Ecto neural progenitor cell (in vitro differentiated cells): ENCODE results near the gene RASA4.
"Not testable (repeated sequence)": the region's sequence is repeated elsewhere in the genome, so short reads cannot be mapped to it uniquely, and the experiment has no call there.

Experiments
- DNase-seq: peaks from one replicate; pipeline ENCODE4 v3.0.0-alpha.2; 2018; ENCODE audit warnings: low spot score

The RASA4 gene

DNA sequence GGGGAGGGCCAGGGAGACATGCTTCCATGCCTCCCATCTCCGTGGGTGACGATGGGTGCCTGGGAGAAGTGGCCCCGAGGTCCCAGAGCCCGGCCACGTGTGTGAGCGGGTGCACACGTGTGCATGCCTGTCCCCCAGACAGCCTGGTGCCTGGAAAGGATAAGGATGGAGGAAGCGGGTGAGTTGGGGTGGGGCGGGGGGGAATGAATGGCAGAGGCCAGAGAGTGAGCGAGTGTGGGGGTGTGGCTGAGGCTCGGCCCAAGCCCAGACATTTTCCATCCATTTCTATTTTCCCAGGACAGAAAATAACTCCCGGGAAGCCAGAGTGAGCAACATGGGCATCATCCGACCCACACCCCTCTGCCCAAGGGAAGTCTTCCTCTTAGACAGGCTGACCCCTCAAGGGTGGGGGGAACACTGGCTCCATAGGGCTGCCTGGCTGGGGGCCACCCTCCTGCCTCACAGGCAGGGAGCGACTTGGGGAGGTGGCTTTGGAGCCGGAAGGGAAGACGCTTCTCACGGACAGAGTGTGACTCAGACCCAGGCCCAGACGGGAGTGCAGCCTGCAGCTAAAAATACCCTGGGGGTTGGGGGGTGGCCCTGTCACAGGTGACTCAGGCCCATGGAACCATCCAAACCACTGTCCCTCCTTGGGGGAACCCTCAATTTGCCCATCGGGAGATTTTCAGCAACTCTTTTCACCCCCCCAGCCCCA, 12.0 kb downstream of the RASA4 start:
- not testable (repeated sequence) for DNase-seq

DNA sequence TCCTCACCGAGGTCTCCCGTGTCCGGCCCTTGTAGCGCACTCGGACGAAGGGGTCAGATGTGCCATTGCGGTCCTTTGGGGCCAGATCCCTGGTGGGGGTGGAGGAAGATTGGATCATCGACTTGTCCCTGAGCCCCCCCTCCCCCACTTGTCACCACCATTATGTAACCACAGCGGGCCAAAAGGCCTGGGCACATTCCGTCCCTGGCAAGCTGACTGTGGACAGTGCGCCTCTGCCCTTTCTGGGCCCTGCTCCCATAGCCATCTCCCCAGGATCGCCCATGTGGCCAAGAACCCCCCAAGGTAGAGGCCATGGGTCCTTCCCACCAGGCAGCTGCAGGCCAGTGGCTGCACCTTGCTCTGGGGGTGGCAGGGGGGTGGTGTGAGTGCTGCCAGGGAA, 14.2 kb downstream of the RASA4 start:
- DNase-seq: not testable (repeated sequence)

DNA sequence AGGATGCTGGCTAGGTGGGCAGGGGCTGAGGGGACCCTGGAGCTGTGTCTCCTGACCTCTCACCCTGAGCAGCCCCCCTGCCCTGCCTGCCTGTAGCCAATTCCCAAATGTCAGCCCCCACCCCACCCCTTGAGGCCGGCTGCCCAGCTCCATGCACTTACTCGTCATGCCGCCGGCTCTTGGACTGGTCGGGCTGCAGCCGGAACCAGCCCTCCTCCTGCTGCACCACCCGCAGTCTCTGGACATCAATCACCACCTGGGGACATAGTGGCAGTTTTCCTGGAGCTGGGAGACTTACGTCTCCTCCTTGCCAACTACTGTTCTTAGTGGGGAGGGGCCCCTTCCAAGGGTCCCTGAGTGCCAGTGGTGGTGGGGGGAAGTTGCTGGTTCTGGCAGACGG, 16.9 kb downstream of the RASA4 start:
- not testable (repeated sequence) for DNase-seq

DNA sequence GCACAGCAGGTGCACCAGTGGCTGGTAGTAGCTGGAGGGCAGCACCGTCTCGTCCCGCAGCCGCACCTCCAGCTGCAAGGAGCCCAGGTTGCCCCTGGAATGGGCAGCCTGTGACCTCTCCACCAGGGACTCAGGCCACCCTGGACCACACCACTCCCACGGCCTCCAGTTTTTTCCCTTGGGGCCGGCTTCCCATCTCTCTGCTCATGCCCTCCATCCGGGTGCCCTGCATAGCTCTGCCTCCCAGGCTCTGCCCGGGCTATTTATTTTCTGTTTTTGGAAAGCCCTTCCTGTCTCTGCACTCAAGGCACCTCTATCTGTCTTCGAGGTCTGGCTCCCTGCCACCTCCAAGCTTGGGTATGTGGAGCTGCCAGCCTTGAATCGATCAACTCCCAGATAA, 20.5 kb downstream of the RASA4 start:
- DNase-seq: not testable (repeated sequence)

DNA sequence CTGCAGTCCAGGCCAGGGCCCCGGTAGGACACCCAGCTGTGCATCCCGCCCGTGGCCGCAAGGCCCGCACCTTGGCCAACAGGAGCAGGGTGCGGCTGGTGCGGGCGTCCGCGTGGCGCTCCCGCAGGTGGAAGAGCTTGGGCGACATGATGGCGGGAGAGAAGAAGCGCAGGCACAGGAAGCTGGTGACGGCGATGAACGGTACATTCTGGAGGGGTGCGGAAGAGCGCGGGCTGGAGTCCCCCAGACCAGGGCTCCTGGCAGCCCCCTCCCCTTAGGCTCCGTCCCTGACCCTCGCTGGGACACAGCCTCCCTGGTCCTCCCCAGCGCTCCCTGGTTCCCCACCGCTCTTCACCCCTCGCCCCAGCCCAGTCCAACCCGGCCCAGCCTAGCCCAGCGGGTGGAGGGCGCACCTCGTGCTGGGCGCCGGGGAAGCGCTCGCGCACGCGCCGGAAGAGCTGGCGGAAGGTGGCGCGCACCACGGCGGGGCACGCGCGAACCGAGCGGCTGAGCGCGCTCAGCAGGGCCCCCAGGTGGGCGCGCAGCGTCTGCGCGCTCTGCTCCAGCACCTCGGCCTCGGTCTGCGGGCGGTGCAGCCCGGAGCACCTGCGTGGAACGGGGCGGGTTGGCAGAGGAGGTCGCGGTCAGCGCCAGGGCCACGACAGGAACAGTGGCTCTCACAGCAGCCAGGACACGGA, 22.8 kb downstream of the RASA4 start:
- DNase-seq: not testable (repeated sequence)

DNA sequence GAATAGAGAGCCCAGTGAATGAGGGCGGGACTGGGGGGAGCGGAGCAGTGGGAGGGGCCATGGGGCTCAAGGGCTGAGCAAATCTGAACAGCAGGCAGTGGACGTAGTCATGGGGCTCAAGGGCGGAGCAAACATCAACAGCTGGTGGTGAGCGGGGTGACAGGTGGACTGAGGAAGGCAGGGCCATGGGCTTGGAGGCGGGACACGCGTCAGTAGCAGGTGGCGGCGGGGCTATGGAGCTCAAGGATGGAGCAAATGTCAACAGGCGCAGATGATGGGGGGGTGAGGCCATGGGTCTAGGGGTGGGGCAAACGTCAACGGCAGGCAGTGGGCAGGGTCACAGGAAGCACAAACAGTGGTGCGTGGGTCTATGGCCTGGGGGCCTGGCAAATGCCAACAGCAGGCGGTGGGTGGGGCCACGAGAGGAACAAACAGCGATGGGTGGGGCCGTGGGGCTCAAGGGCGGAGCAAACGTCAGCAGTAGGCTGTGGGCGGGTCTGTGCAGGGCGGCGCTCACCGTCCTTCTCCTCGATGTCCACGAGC, 24.0 kb downstream of the RASA4 start:
- DNase-seq: not testable (repeated sequence)

DNA sequence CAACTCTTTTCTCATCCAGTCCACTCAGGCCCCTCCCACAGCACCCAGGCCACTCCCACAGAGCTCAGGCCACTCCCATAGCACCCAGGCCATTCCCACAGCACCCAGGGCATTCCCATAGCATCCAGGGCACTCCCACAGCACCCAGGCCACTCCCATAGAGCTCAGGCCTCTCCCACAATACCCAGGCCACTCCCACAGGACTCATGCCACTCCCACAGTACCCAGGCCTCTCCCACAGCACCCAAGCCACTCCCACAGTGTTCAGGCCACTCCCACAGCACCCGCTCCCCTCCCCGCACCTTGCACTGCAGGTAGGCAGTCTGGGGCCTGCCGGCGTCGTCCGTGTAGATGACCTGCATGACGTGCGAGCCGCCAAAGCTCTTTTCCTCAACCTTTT, 26.7 kb downstream of the RASA4 start:
- DNase-seq: not testable (repeated sequence)

DNA sequence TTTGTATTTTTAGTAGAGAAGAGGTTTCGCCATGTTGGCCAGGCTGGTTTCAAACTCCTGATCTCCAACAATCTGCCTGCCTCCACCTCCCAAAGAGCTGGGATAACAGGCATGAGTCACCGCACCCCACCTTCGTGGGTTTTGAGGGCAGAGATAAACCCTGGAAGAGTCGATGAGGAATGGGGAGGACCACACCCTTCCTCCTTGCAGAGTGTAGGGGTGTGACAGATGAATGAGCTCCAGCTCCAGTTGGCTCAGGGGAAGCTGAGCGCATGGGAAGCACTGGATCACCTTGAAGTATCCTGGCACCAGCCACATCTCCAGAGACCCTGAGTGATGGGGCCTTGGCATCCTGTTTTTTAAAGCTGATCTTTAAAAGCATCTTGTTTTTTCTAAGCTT, 33.1 kb downstream of the RASA4 start:
- not testable (repeated sequence) for DNase-seq

DNA sequence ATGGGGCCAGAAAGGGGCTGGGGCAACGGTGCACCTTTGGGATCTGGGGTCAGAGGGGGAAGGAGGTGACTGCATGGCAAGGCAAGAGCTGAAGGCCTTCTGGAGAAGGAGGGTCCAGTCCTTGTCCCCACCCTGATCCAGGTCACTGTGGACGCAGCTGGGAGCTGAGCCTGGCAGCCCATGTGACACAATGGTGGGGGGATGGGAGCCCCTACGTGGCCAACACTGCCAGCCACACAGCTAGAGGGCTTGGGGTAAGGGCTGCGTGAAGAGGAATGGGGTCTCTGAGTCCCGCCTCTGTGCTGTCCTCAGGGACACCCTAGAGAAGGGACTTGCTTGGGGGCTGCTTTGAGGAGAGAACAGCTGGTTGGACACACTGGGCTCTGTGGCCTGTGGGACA, 34.8 kb downstream of the RASA4 start:
- DNase-seq: not testable (repeated sequence)

DNA sequence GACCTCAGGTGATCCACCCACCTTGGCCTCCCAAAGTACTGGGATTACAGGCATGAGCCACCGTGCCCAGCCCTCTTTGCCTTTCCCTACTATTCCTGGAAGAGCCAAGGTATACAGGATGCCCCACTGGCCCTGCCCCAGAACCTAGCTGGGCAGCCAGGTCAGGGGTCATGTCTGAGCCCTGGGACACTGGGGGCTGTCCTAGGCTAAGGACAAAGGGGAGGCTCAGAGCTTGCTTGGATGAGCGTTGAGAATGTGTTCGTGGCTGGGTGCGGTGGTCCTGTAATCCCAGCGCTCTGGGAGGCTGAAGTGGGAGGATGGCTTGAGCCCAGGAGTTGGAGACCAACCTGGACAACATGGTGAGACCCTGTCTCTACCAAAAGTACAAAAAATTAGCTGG, 38.1 kb downstream of the RASA4 start:
- not testable (repeated sequence) for DNase-seq

DNA sequence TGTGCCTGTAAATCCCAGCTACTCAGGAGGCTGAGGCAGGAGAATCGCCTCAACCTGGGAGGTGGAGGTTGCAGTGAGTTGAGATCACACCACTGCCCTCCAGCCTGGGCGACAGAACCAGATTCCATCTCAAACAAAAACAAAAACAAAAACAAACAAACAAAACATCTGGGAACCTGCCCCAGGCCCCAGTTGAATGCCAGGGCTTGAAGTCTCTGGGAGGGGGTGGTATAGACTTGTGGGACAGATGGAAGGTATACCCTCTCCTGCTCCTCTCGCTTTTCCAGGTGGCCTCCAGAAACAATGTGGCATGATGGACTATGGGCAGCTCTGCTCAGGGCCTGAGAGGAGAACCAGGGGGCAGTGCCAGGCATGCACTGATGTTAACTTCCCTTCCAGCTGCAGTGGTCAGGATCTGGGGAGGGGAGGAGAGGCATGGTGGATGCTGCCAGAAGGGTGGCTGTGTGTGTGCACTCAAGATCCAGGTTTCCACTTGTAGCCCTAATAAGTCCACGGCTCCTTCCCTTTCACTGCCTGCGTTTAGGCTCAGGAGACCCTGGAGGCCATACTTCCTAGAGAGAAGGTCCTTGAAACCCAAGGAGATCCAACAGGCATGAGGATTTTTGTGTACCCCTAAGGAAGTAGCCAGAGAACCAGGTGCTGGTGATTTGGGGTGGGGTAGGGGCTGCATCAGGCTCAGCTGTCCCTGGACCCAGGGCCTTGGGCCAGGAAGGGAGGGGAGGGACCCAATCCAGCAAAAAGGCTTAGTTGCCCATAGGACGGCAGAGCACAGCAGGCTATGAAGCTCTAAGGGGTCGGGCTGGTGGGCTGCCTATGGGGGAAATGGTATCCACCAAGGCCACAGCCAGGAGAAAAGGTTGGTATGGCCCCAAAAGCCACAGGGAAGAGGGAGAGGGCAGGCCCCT, 39.0 kb downstream of the RASA4 start:
- not testable (repeated sequence) for DNase-seq

DNA sequence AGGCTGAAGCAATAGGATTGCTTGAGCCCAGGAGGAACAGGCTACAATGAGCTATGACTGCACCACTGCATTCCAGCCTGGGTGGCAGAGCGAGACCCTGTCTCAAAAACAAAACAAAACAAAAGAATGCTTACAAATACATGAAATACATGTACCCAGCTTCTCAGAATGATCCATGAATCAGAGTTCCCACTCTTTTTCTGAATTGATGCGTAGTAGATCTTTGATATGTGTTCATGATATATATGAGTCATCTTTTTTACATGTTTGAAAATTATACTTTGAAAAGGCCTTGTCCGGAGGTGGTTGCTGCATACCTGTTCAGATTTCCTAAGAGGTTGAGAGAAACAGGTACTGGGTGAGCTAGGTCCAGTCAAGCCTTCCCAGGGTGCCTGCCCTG, 40.2 kb downstream of the RASA4 start:
- not testable (repeated sequence) for DNase-seq

DNA sequence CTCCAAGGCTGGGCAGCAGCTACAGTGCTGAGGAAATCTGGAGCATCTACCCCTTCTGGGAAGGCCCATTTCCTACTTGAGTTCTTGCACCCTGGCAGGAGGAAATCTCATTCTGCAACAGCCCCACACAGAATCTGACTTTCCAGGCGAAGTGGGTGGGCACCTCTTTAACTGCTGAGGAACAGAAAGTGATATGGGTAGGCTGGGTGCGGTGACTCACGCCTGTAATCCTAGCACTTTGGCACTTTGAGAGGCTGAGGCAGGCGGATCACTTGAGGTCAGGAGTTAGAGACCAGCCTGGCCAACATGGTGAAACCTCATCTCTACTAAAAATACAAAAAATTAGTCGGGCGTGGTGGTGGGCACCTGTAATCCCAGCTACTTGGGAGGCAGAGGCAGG, 41.9 kb downstream of the RASA4 start:
- DNase-seq: not testable (repeated sequence)

DNA sequence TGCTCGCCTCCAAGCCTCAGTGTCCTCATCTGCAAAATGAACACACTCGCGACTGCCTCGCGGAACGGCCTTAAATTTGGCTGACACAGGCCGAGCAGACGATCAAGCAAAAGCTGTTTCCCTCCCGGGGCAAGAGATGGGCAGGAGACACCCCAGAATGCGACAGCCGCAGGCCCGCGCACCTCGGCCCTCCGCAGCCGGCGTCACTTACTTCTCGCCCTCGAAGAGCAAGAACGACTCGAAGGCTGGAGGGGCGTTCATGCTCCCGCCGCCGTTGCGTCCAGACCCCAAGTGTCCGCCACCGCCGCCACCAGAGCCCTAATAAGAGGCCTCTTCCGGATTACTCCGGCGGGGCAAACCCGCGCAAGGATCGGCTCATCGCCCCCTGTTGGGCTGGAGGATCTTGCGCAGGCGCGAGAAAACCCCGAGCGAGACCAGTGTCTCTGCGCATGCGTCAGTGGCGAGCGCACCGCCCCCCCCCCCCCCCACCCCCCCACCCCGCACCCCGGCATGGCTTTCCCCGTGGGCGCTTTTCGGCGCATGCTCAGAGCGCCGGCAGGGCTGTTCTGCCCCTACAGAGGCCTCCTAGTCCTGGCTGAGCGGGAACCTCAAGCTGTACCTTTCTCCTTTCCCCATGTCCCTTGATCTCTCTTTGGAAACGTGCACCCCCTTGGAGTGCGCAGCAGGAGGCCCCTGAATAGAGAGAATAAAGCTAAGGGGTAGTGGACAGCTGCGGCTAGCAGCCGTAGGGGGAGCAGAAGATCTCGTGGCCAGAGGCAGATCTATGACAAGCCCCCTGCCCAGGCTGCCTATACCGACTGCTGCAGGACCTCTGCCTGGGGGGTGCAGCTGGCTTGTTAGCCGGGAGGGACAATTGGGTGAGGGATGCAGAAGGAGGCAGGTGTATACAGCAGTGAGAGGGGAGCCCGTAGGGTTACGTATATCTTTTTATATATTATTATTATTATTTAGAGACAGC, 44.0 kb downstream of the RASA4 start, which contains the start of gene POLR2J3:
POLR2J3 (minus strand) TSS at position 323 of the 979 bp plus-strand sequence; CDS start at position 261, 62 bp downstream.
- peak; percentile 94 for DNase-seq

DNA sequence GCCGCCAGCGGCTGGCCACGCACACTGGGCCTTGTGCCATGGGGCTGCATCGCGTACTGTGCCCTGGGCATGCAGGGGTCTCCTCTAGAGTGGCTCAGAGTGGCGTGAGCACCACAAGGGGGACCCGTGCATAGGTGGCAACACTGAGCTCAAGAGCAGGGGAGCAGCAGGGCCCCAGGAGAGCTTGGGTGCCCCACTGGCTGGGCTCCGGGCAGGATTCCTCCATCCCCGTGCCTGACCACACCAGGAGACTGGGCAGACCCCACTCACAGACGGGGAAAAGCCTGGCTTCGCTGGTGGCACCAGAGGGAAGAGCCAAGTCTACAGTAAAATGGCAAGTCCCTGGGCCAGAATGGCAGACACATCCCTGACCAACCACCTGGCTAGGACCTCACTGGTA, 47.9 kb downstream of the RASA4 start:
- DNase-seq: not testable (repeated sequence)

DNA sequence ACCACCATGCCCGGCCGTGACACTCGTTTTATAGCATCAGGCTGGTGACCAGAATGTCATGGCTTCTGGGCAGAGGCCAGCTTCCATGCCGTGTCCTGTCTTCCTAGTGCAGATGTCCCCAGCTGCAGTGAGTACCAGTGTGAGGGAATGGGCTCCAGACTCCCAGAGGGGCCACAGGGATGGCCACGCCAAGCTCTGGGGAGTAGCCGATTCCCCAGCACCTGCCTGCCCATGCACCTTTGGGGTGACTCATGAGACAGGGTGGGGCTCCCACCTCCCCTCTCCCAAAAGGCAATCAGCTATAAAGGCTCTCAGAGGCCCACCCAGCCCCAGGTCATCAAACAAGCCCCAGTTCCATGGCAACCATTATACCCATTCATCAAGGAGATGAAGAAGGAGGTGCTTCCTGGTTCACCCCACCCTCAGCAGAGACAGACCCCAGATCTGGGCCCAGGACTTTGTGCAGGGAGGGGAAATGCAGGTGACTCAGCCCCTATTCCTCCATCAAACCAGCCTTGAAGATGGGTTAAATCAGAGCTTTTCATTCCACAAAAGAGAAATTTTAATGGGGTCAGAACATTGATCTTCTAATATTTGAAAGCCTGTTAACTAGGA, 65.6 kb downstream of the RASA4 start, which contains the start of gene SPDYE2:
SPDYE2 (plus strand) TSS at position 419 of the 615 bp plus-strand sequence. CDS start 2,030 bp downstream, outside the sequence.
- DNase-seq: not testable (repeated sequence)

DNA sequence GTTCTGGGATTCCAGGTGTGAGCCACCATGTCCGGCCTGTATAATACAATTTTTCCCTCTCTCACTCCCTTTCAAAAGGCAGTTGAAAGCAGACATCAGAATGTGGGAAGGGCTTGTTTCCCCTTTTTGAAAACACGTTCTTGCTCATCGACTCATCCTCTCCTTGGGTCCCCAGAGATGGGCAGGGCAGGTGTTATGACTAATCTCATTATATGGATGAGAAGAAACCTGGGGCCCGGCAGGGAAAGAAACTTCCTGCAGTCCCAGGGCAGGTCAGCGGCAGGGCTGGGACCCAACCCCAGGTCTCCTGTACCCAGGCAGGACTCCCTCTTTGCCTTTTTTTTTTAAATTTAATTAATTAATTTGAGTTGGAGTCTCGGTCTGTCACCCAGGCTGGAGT, 70.2 kb downstream of the RASA4 start:
- DNase-seq: not testable (repeated sequence)

DNA sequence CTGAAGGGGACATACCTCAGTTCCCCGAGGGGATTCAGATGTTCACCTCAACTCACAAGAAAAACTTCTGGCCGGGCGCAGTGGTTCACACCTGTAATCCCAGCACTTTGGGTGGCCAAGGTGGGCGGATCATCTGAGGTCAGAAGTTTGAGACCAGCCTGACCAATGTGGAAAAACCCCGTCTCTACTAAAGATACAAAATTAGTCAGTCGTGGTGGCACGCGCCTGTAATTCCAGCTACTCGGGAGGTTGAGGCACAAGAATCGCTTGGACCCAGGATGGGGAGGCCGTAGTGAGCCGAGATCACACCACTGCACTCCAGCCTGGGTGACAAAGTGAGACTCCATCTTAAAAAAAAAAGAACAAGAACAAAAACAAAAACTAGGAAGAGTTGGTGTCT, 71.3 kb downstream of the RASA4 start:
- DNase-seq: not testable (repeated sequence)

DNA sequence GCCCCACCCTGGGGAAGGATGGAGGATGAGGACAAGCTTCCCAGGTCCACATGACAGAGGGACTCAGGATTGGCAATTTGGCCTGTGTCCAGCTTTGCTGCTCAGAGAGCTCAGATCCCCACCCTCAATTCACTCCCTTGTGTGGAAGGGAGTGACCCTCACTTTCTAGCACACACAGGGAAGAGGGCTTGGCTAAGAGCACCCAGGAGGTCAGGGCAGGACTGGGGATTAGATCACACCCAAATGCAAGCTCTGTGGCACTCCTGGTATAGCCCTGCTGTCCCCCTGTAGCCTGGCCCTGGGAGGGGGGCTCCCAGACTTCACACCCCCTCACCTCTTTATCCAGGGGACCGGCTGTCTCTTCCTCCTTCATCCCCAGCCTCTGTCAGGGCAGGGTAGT, 72.2 kb downstream of the RASA4 start:
- DNase-seq: not testable (repeated sequence)

DNA sequence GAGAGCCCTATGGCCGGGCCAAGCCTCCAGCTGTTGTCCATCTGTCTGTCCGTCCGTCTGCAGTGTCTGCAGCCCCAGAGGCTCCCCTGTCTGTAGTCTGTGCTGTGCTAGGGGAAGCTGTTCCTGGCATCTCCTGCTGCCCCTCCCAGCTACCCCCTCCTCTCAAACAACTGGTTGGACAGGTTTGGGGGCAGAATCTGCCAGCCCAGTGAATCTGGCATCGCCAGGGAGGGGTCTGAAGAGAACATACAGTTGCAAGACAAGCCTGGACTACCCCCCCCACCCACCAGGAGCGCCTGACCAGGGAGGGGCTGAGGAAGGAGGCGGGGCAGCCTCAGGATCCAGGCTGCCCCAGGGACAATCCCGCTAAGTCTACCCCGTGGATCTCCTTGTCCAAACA, 73.0 kb downstream of the RASA4 start, which contains the start of gene UPK3BL2:
UPK3BL2 (minus strand) TSS at position 101 of the 400 bp plus-strand sequence; CDS start at position 41, 60 bp downstream.
- not testable (repeated sequence) for DNase-seq
